Calu3 (cell line): ENCODE data around the gene ABCA4. TPM values are rescaled to one million over a fixed set of nuclear protein-coding genes. Genes with fewer than 3 reads are reported as not detected.

Experiments
- BruUV-seq: library from RNA; stranded (reverse); fragments of 400-500 nt; replicated peaks from 2 replicates; lab custom pipeline; 2021; lab: Mats Ljungman, UMichigan
- CTCF ChIA-PET: fragments of 300-600 bp; sonication (Branson Sonifier 250); formaldehyde crosslinking; loops from one replicate; lab custom pipeline; 2022; ENCODE audit warnings: antibody characterized with exemption; lab: Charles Lee
- DNase-seq: peaks from one replicate; pipeline ENCODE4 v3.0.0; 2022
- H3K27ac Mint-ChIP-seq: one replicate; pipeline ENCODE4 v1.8.0; 2022; ENCODE audit warnings: mixed read lengths; ENCODE audit not compliant: unreplicated experiment
- H3K27me3 Mint-ChIP-seq: one replicate; pipeline ENCODE4 v1.8.0; 2022; ENCODE audit warnings: mixed read lengths; ENCODE audit not compliant: unreplicated experiment
- H3K36me3 Mint-ChIP-seq: one replicate; pipeline ENCODE4 v1.8.0; 2022; ENCODE audit warnings: mild to moderate bottlenecking, moderate library complexity, mixed read lengths; ENCODE audit not compliant: insufficient read depth, unreplicated experiment
- H3K4me1 Mint-ChIP-seq: one replicate; pipeline ENCODE4 v1.8.0; 2022; ENCODE audit warnings: mild to moderate bottlenecking, low read depth, mixed read lengths; ENCODE audit not compliant: unreplicated experiment
- H3K4me3 Mint-ChIP-seq: one replicate; pipeline ENCODE4 v1.8.0; 2022; ENCODE audit warnings: mild to moderate bottlenecking, low read depth, moderate library complexity, mixed read lengths; ENCODE audit not compliant: unreplicated experiment
- H3K9me3 Mint-ChIP-seq: one replicate; pipeline ENCODE4 v1.8.0; 2022; ENCODE audit warnings: low read depth, mixed read lengths; ENCODE audit not compliant: unreplicated experiment
- CTCF ChIP-seq: fragments of 200-600 bp; IDR thresholded peaks from one replicate; pipeline ENCODE4 v1.8.0; 2022; ENCODE audit warnings: antibody characterized with exemption; ENCODE audit not compliant: unreplicated experiment
- intact Hi-C: fragments of 100-400 bp; cut with micrococcal nuclease; formaldehyde crosslinking; loops from one replicate; pipeline ENCODE4 v1.10.0; 2022; ENCODE audit not compliant: unreplicated experiment
- total RNA-seq: library from RNA; stranded (reverse); gene quantifications from 2 replicates; pipeline ENCODE4 v1.2.3, GENCODE V29; 2022

Gene ABCA4
- total RNA-seq, 1 experiment from 2014 or later: 0.31 TPM

GRCh38 chr1:94038511-94038910 is 82.4 kb downstream of the ABCA4 start:
- DNase-seq: no peak
- H3K27ac Mint-ChIP-seq: no peak overlapping the region
- peaks cover 16% of the 10 kb centered on the region for H3K4me1 Mint-ChIP-seq
- BruUV-seq: no TSS peak
- no peak for TF ChIP-seq CTCF
- intact Hi-C loops: no loop called here
- H3K9me3 Mint-ChIP-seq: no peaks in the 10 kb centered on the region
- CTCF ChIA-PET: interaction anchor here (0.6 to 2.7 kb wide), 4 partner anchors 23 to 476 kb away, joined by 3 to 34 read pairs (median 4); no protein-coding TSS in a partner anchor
- H3K27me3 Mint-ChIP-seq: no peaks in the 10 kb centered on the region
- no peaks in the 10 kb centered on the region for H3K36me3 Mint-ChIP-seq
- no peak overlapping the region for H3K4me3 Mint-ChIP-seq

DNA sequence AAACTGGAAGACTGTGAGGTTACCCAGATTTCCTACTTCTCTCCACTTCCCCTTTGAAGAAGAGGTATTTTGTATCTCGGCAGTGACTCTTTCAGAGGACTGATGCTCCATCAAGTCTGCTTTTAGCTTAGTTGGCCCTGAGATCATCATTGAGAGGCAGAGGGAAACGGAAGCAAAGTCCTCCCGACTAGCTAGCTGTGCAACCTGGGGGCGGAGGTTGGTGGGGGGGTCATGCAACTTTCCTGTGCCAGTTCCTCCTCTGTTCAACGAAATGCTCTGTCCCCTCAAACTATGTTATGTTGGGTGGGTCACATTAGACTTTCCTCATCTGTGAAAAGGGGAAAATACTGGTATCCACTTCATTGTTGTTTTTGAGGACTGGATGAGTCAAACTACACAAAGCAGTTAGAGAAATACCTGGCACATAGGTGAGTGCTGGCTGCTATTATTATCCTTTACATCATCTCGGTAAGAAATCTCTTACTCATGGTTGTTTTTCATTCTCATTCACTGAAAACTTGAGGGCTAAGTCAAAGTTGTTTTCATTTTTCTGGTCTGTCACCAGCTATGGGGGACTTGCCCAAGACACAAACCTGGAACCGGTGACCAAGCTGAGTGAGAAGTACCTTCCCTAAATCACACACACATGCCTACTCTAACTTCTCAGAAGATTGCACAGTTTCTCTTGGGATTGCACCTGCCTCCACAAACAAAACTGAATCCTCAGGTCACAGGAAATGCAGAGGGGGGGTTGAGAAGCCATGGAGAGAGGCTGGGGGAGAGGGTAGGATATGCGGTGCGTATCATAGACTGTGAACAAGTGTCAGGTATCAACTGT is 83.3 kb downstream of the ABCA4 start:
- TF ChIP-seq CTCF: no peak
- H3K27ac Mint-ChIP-seq: no peak overlapping the region
- intact Hi-C loops: no loop called here
- CTCF ChIA-PET: interaction anchor here (0.7 kb wide), 1 partner anchor 22 kb away, joined by 7 read pairs; no protein-coding TSS in a partner anchor
- no peaks in the 10 kb centered on the region for H3K36me3 Mint-ChIP-seq
- H3K9me3 Mint-ChIP-seq: no peaks in the 10 kb centered on the region
- no TSS peak for BruUV-seq
- H3K4me3 Mint-ChIP-seq: no peak overlapping the region
- H3K4me1 Mint-ChIP-seq: peaks cover 16% of the 10 kb centered on the region
- no peaks in the 10 kb centered on the region for H3K27me3 Mint-ChIP-seq
- DNase-seq: no peak

DNA sequence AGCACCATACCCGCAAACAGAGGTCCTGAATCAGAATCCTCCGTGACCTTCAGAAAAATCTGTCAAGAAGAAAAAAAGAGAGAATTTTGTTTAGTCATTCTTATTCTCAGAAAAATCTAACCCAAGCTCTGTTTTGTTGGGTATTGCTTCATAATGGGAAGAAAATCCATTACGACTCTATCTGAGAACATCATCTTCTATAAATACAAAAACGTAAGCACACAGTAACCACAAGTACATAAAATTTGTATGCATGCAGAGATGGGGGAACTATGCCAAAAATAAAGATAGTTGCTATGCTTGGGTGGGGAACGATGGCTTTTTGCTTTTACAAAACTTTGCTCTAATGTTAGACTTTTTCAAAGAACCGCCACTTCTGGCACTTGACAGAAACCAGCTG is 84.2 kb downstream of the ABCA4 start:
- no peak overlapping the region for H3K4me3 Mint-ChIP-seq
- no peak overlapping the region for H3K27ac Mint-ChIP-seq
- no peaks in the 10 kb centered on the region for H3K36me3 Mint-ChIP-seq
- H3K4me1 Mint-ChIP-seq: peaks cover 16% of the 10 kb centered on the region
- BruUV-seq: no TSS peak
- CTCF ChIA-PET: no interaction called here
- TF ChIP-seq CTCF: no peak
- no peak for DNase-seq
- intact Hi-C loops: no loop called here
- H3K9me3 Mint-ChIP-seq: no peaks in the 10 kb centered on the region
- H3K27me3 Mint-ChIP-seq: no peaks in the 10 kb centered on the region

GRCh38 chr1:94033849-94034248 is 87.1 kb downstream of the ABCA4 start:
- Mint-ChIP-seq H3K4me1 (peaks cover 8% of the 10 kb centered on the region), H3K36me3 (no peaks in the 10 kb centered on the region), H3K4me3 (no peak overlapping the region), H3K9me3 (no peaks in the 10 kb centered on the region), H3K27me3 (no peaks in the 10 kb centered on the region), H3K27ac (no peak overlapping the region)
- intact Hi-C loops: no loop called here
- no TSS peak for BruUV-seq
- DNase-seq: no peak
- CTCF ChIA-PET: interaction anchor here (2.3 kb wide), 1 partner anchor 302 kb away, joined by 10 read pairs; no protein-coding TSS in a partner anchor
- TF ChIP-seq CTCF: no peak
